ENCODE results near the gene C4orf50.

GRCh38 chr4:6010789-6011188 lies 7.4 kb downstream of the C4orf50 start:
- no peak for TF ChIP-seq EZH2 (IDR thresholded peaks at IDR 0.05; ENCODE audit: borderline replicate concordance, low read length)
- TF ChIP-seq, protein P1, sequence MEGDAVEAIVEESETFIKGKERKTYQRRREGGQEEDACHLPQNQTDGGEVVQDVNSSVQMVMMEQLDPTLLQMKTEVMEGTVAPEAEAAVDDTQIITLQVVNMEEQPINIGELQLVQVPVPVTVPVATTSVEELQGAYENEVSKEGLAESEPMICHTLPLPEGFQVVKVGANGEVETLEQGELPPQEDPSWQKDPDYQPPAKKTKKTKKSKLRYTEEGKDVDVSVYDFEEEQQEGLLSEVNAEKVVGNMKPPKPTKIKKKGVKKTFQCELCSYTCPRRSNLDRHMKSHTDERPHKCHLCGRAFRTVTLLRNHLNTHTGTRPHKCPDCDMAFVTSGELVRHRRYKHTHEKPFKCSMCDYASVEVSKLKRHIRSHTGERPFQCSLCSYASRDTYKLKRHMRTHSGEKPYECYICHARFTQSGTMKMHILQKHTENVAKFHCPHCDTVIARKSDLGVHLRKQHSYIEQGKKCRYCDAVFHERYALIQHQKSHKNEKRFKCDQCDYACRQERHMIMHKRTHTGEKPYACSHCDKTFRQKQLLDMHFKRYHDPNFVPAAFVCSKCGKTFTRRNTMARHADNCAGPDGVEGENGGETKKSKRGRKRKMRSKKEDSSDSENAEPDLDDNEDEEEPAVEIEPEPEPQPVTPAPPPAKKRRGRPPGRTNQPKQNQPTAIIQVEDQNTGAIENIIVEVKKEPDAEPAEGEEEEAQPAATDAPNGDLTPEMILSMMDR (IDR thresholded peaks at IDR 0.05; ENCODE audit: low read length), result no peak

Measured in OCI-LY1 (cell line).